Activated CD8-positive, alpha-beta memory T cell treated with anti-CD3 and anti-CD28 coated beads for 36 hours (primary cell): ENCODE measurements around the gene FOXA3. TPM values are rescaled to one million over a fixed set of nuclear protein-coding genes. Genes with fewer than 3 reads are reported as not detected.

ENCODE experiments used
- total RNA-seq, 2 experiments: library from RNA; stranded (reverse); gene quantifications; one replicate each; pipeline ENCODE4 v1.2.3, GENCODE V29; 2021

Gene FOXA3
- total RNA-seq, 2 experiments from 2014 or later: 0.52 to 0.74 TPM

Other genes starting within 250 kb of the FOXA3 start
- gene EML2, start 224.9 kb upstream of the FOXA3 start, total RNA-seq: 100 to 1,000 TPM; 121 to 122 TPM
- gene GIPR, start 196.1 kb upstream of the FOXA3 start, total RNA-seq: 1 to 10 TPM; 2.4 to 2.8 TPM
- gene SNRPD2, start 172.4 kb upstream of the FOXA3 start, total RNA-seq: 100 to 1,000 TPM; 777 to 805 TPM
- gene QPCTL, start 171.7 kb upstream of the FOXA3 start, total RNA-seq: 10 to 100 TPM; 17.9 to 20.1 TPM
- 10 to 100 TPM; 26.5 to 30.4 TPM for gene FBXO46, start 133.4 kb upstream of the FOXA3 start, total RNA-seq
- gene MEIOSIN, start 130.9 kb upstream of the FOXA3 start, total RNA-seq: under 1 TPM; 0.08 to 0.11 TPM
- 1 to 10 TPM; 2.0 to 2.5 TPM for gene SIX5, start 95.1 kb upstream of the FOXA3 start, total RNA-seq
- 10 to 100 TPM; 19.0 to 22.2 TPM for gene DMPK, start 81.8 kb upstream of the FOXA3 start, total RNA-seq
- gene DMWD, start 71.5 kb upstream of the FOXA3 start, total RNA-seq: 10 to 100 TPM; 55.3 to 56.3 TPM
- gene RSPH6A, start 49.0 kb upstream of the FOXA3 start, total RNA-seq: under 1 TPM; 0.17 to 0.23 TPM
- gene SYMPK, start 1.2 kb upstream of the FOXA3 start, total RNA-seq: 100 to 1,000 TPM; 117 to 124 TPM
- gene IRF2BP1, start 21.8 kb downstream of the FOXA3 start, total RNA-seq: 10 to 100 TPM; 14.6 to 16.1 TPM
- gene MYPOP, start 38.3 kb downstream of the FOXA3 start, total RNA-seq: 1 to 10 TPM; 5.9 to 6.0 TPM
- gene NANOS2, start 50.5 kb downstream of the FOXA3 start, total RNA-seq: not detected
- gene NOVA2, start 109.5 kb downstream of the FOXA3 start, total RNA-seq: not detected
- 10 to 100 TPM; 24.1 to 25.4 TPM for gene CCDC61, start 131.1 kb downstream of the FOXA3 start, total RNA-seq
- gene PGLYRP1, start 158.7 kb downstream of the FOXA3 start, total RNA-seq: not detected
- gene IGFL4, start 176.7 kb downstream of the FOXA3 start, total RNA-seq: not detected